Measurements from ENCODE around the gene CARM1.

The CARM1 gene

DNA sequence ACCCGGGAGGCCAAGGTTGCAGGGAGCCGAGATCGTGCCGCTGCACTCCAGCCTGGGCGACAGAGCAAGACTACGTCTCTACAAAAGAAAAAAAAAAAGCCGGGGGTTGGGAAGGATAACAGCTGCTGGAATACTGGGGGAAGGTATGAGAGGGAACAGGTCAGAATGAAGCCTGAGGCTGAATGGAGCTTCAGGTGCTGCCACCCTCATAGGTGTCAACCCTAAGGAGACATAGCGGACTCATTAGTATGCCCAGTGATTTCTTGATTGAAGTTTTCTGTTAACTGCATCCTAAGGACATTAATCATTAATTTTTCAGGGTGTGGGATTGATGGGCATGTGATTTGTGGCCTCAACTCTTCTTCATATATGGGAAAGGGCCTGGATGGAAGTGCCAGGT is 95.5 kb downstream of the CARM1 start:
- Histone ChIP-seq H3K4me3 (ENCODE audit: low read length) (no peak overlapping the region), H3F3A (ENCODE audit: insufficient read depth, low read length) (peaks cover 21% of the 10 kb centered on the region), H3K9me2 (replicated peaks; ENCODE audit: insufficient read depth, low read length) (no peaks in the 10 kb centered on the region), H3K27me3 (replicated peaks; ENCODE audit: insufficient read depth, low read length) (no peaks in the 10 kb centered on the region), H3K36me3 (replicated peaks; ENCODE audit: insufficient read depth, low read length) (no peaks in the 10 kb centered on the region), H3K27ac (ENCODE audit: low read length) (no peak overlapping the region), H3K9ac (ENCODE audit: low read length) (no peak overlapping the region), H3K9me3 (replicated peaks; ENCODE audit: insufficient read depth, low read length) (no peaks in the 10 kb centered on the region), H2AFZ (ENCODE audit: low read length) (no peak overlapping the region), H3K4me2 (ENCODE audit: low read depth, low read length) (no peak overlapping the region), H3K4me1 (ENCODE audit: low read length) (peaks cover 16% of the 10 kb centered on the region), H3K79me2 (ENCODE audit: low read length) (peaks cover 96% of the 10 kb centered on the region), H4K20me1 (ENCODE audit: insufficient read depth, low read length) (peaks cover 18% of the 10 kb centered on the region; the same call in 1 of the 2 replicates)
- TF ChIP-seq, protein P1, sequence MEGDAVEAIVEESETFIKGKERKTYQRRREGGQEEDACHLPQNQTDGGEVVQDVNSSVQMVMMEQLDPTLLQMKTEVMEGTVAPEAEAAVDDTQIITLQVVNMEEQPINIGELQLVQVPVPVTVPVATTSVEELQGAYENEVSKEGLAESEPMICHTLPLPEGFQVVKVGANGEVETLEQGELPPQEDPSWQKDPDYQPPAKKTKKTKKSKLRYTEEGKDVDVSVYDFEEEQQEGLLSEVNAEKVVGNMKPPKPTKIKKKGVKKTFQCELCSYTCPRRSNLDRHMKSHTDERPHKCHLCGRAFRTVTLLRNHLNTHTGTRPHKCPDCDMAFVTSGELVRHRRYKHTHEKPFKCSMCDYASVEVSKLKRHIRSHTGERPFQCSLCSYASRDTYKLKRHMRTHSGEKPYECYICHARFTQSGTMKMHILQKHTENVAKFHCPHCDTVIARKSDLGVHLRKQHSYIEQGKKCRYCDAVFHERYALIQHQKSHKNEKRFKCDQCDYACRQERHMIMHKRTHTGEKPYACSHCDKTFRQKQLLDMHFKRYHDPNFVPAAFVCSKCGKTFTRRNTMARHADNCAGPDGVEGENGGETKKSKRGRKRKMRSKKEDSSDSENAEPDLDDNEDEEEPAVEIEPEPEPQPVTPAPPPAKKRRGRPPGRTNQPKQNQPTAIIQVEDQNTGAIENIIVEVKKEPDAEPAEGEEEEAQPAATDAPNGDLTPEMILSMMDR (IDR thresholded peaks at IDR 0.05; ENCODE audit: low read length), result no peak
- no peak for TF ChIP-seq EZH2 (optimal IDR thresholded peaks at IDR 0.05; ENCODE audit: low read depth, low read length)
- TF ChIP-seq EZH2phosphoT487 (IDR thresholded peaks at IDR 0.05; ENCODE audit: low read length), result no peak
- DNase-seq, result no peak

DNA sequence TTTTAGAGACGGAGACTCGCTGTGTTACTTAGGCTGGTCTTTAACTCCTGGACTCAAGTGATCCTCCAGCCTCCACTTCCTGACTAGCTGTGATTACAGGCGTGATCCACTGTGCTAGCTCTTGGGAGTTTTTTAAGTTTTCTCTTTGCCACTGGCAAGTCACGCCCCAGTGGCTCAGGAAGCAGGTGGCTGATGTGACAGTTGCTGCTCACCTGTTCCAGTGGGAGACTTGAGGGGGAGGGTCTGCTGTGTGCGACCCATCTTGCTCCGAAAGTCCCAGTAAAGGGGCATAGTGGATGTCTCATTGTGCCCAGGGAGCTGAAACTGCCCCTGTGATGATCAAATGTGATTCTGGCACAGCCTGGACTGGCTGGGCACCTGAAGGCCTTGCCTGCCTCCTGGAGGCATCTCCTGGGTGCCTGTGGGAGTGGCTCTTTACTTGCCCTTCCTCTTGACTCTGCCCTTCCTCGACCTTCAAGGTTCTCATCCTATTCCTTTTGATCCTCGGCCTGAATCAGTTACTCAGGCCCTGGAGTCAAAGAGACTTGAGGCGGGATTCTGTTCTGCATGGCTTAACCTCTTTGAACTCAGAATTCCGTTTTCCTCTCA is 97.3 kb downstream of the CARM1 start:
- Histone ChIP-seq H3F3A (ENCODE audit: insufficient read depth, low read length) (peaks cover 5% of the 10 kb centered on the region), H3K4me1 (ENCODE audit: low read length) (peaks cover 4% of the 10 kb centered on the region), H3K9ac (ENCODE audit: low read length) (no peak overlapping the region), H3K36me3 (replicated peaks; ENCODE audit: insufficient read depth, low read length) (no peaks in the 10 kb centered on the region), H3K27ac (ENCODE audit: low read length) (no peak overlapping the region), H3K9me2 (replicated peaks; ENCODE audit: insufficient read depth, low read length) (no peaks in the 10 kb centered on the region), H2AFZ (ENCODE audit: low read length) (no peak overlapping the region), H3K4me2 (ENCODE audit: low read depth, low read length) (no peak overlapping the region), H3K79me2 (ENCODE audit: low read length) (peaks cover 96% of the 10 kb centered on the region), H3K27me3 (replicated peaks; ENCODE audit: insufficient read depth, low read length) (no peaks in the 10 kb centered on the region), H3K9me3 (replicated peaks; ENCODE audit: insufficient read depth, low read length) (no peaks in the 10 kb centered on the region), H4K20me1 (ENCODE audit: insufficient read depth, low read length) (peaks cover 18% of the 10 kb centered on the region; the same call in 1 of the 2 replicates), H3K4me3 (ENCODE audit: low read length) (no peak overlapping the region)
- TF ChIP-seq, protein P1 (IDR thresholded peaks at IDR 0.05; ENCODE audit: low read length), result no peak
- TF ChIP-seq EZH2phosphoT487 (IDR thresholded peaks at IDR 0.05; ENCODE audit: low read length) (no peak), EZH2 (optimal IDR thresholded peaks at IDR 0.05; ENCODE audit: low read depth, low read length) (no peak)
- DNase-seq, result no peak

DNA sequence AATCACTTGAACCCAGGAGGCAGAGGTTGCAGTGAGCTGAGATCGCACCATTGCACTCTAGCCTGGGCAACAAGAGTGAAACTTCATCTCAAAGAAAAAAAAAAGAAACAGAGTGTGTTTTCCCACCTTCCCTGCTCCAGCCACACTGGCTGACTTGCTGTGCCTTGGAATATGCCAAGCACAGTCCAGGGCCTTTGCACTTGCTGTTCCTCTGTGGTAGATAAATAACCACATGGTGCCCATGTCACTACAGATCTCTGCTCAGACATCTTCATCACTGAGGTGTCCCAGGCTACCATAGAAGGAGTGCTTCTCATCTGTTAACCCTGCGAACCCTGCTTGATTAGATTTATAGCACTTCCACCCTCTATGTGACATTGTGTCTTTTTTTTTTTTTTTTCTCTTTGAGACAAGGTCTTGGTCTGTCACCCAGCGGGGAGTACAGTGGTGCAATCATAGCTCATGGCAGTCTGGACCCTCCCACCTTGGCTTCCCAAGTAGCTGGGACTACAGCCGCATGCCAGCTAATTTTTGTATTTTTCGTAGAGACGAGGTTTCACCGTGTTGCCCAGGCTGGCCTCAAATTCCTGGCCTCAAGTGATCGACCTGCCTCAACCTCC is 99.9 kb downstream of the CARM1 start:
- no peak overlapping the region for H3K9ac ChIP-seq (ENCODE audit: low read length)
- TF ChIP-seq, protein P1 (IDR thresholded peaks at IDR 0.05; ENCODE audit: low read length), result no peak
- no peak for TF ChIP-seq EZH2 (optimal IDR thresholded peaks at IDR 0.05; ENCODE audit: low read depth, low read length)
- no peaks in the 10 kb centered on the region for H3K4me1 ChIP-seq (ENCODE audit: low read length)
- H3F3A ChIP-seq (ENCODE audit: insufficient read depth, low read length), result no peaks in the 10 kb centered on the region
- no peaks in the 10 kb centered on the region for H3K9me3 ChIP-seq (replicated peaks; ENCODE audit: insufficient read depth, low read length)
- H3K4me2 ChIP-seq (ENCODE audit: low read depth, low read length), result no peak overlapping the region
- peaks cover 18% of the 10 kb centered on the region; the same call in 1 of the 2 replicates for H4K20me1 ChIP-seq (ENCODE audit: insufficient read depth, low read length)
- DNase-seq, result no peak
- H3K36me3 ChIP-seq (replicated peaks; ENCODE audit: insufficient read depth, low read length), result no peaks in the 10 kb centered on the region
- H3K9me2 ChIP-seq (replicated peaks; ENCODE audit: insufficient read depth, low read length), result no peaks in the 10 kb centered on the region
- no peaks in the 10 kb centered on the region for H3K27me3 ChIP-seq (replicated peaks; ENCODE audit: insufficient read depth, low read length)
- no peak overlapping the region for H3K4me3 ChIP-seq (ENCODE audit: low read length)
- peaks cover 95% of the 10 kb centered on the region for H3K79me2 ChIP-seq (ENCODE audit: low read length)
- no peak overlapping the region for H2AFZ ChIP-seq (ENCODE audit: low read length)
- no peak overlapping the region for H3K27ac ChIP-seq (ENCODE audit: low read length)

Data from MM.1S (cell line).